PC-3 (cell line): ENCODE measurements around the gene GP1BB.

ENCODE experiments used
- CTCF ChIP-seq: fragments of 300-600 bp; sonication (generic); conservative IDR thresholded peaks from 2 replicates; pipeline ENCODE4 v1.5.1; 2017; ENCODE audit warnings: antibody characterized with exemption, low read depth, mild to moderate bottlenecking, low read length
- EZH2phosphoT487 ChIP-seq: fragments of 300-600 bp; sonication (generic); IDR thresholded peaks from 2 replicates; pipeline ENCODE4 v1.6.1; 2018; ENCODE audit warnings: mild to moderate bottlenecking, antibody characterized with exemption, low read length, borderline replicate concordance

- no peak for TF ChIP-seq CTCF
- no peak for TF ChIP-seq EZH2phosphoT487
Observed at GRCh38 chr22:19765477-19766239, 42.3 kb downstream of the GP1BB start.
